Measurements from ENCODE around the gene DUOX1.
"Not testable (repeated sequence)": the region's sequence is repeated elsewhere in the genome, so short reads cannot be mapped to it uniquely, and the experiment has no call there.

The DUOX1 gene

GRCh38 chr15:45121706-45122417, 7.9 kb upstream of the DUOX1 start:
- DNase-seq, result peak; percentile 89

- no peak for DNase-seq
These were observed 7.1 kb upstream of the DUOX1 start for GRCh38 chr15:45122719-45123118.

- no peak for DNase-seq
These were observed 6.4 kb upstream of the DUOX1 start for GRCh38 chr15:45123397-45123796.

- peak; percentile 16 for DNase-seq
These were observed 3.1 kb upstream of the DUOX1 start for GRCh38 chr15:45126535-45127158.

GRCh38 chr15:45128971-45129639, 689 bp upstream of the DUOX1 start:
- DNase-seq, result no peak

- DNase-seq, result no peak
These were observed 652 bp downstream of the DUOX1 start for GRCh38 chr15:45130291-45131000.

GRCh38 chr15:45131510-45131909, 1.7 kb downstream of the DUOX1 start:
- no peak for DNase-seq

GRCh38 chr15:45132844-45133560, 3.2 kb downstream of the DUOX1 start:
- DNase-seq, result no peak

GRCh38 chr15:45133561-45133920, 3.7 kb downstream of the DUOX1 start:
- DNase-seq, result no peak

- no peak for DNase-seq
These were observed 4.3 kb downstream of the DUOX1 start for GRCh38 chr15:45134046-45134445.

- no peak for DNase-seq
These were observed 5.1 kb downstream of the DUOX1 start for GRCh38 chr15:45134682-45135604.

GRCh38 chr15:45135705-45136377, 6.0 kb downstream of the DUOX1 start:
- DNase-seq, result not testable (repeated sequence)

GRCh38 chr15:45136378-45136764, 6.6 kb downstream of the DUOX1 start:
- no peak for DNase-seq

GRCh38 chr15:45137703-45138102, 7.9 kb downstream of the DUOX1 start:
- no peak for DNase-seq

- DNase-seq, result no peak
These were observed 9.3 kb downstream of the DUOX1 start for GRCh38 chr15:45138814-45139765.

GRCh38 chr15:45139770-45140169, 10.0 kb downstream of the DUOX1 start:
- DNase-seq, result no peak

- no peak for DNase-seq
These were observed 10.9 kb downstream of the DUOX1 start for GRCh38 chr15:45140557-45141250.

GRCh38 chr15:45141386-45141785, 11.6 kb downstream of the DUOX1 start:
- no peak for DNase-seq

- no peak for DNase-seq
These were observed 13.3 kb downstream of the DUOX1 start for GRCh38 chr15:45143056-45143455.
